ENCODE measurements around the gene HEATR5A. TPM values are rescaled to one million over a fixed set of nuclear protein-coding genes. Genes with fewer than 3 reads are reported as not detected.

Gene HEATR5A
- total and polyA plus RNA-seq, 2 of the 13 experiments (the other 11 are each of a cell fraction or from before 2014, with no cell fraction given): 36.4 to 105 TPM

- TF ChIP-seq PATZ1 (CRISPR knock-in tag; IDR thresholded peaks at IDR 0.05) (peak; percentile 88), ZNF292 (CRISPR knock-in tag; IDR thresholded peaks at IDR 0.05; ENCODE audit: borderline replicate concordance, low read depth) (peak; percentile 37; the same call in 1 of the 2 replicates), ELK4 (CRISPR knock-in tag; IDR thresholded peaks at IDR 0.05; ENCODE audit: borderline replicate concordance) (no peak), ZNF737 (CRISPR knock-in tag; IDR thresholded peaks at IDR 0.05; ENCODE audit: borderline replicate concordance) (no peak; the same call in 1 of the 2 replicates), ZNF430 (CRISPR knock-in tag; IDR thresholded peaks at IDR 0.05) (peak; percentile 90; the same call in 1 of the 2 replicates), CBX1 (IDR thresholded peaks at IDR 0.05; ENCODE audit: low read depth) (peak; percentile 87), MIXL1 (CRISPR knock-in tag; IDR thresholded peaks at IDR 0.05) (peak; percentile 91), ZNF704 (CRISPR knock-in tag; IDR thresholded peaks at IDR 0.05; ENCODE audit: borderline replicate concordance) (peak; percentile 71; the same call in 1 of the 2 replicates), TERF1 (CRISPR knock-in tag; IDR thresholded peaks at IDR 0.05) (no peak), SIX4 (CRISPR knock-in tag; IDR thresholded peaks at IDR 0.05) (peak; percentile 58; the same call in 1 of the 2 replicates), KMT2B (CRISPR knock-in tag; IDR thresholded peaks at IDR 0.05) (0 out of 2 replicates have a peak, but pooled peaks have one; percentile 48), EED (CRISPR knock-in tag; IDR thresholded peaks at IDR 0.05) (peak; percentile 86; the same call in 1 of the 2 replicates), MXD3 (CRISPR knock-in tag; IDR thresholded peaks at IDR 0.05) (peak; percentile 92), ZFY (CRISPR knock-in tag; IDR thresholded peaks at IDR 0.05) (peak; percentile 44; the same call in 1 of the 2 replicates), ZSCAN25 (CRISPR knock-in tag; IDR thresholded peaks at IDR 0.05) (peak; percentile 88; the same call in 1 of the 2 replicates), CTCF (CRISPR knock-in tag; IDR thresholded peaks at IDR 0.05) (peak; percentile 96), ZNF281 (CRISPR knock-in tag; IDR thresholded peaks at IDR 0.05; ENCODE audit: borderline replicate concordance) (peak; percentile 64; the same call in 1 of the 2 replicates)
Measured at GRCh38 chr14:31286456-31287293, 133.7 kb downstream of the HEATR5A start (continued).
